MM.1S (cell line): Measurements from ENCODE around the gene ZSCAN5A.

Source experiments
- DNase-seq: peaks from one replicate; pipeline ENCODE4 v3.0.0-alpha.2; 2015
- H2AFZ ChIP-seq: fragments of 300-600 bp; sonication (generic); 2 replicates; pipeline ENCODE4 v1.6.0; 2016; ENCODE audit warnings: antibody characterized with exemption, low read length
- H3F3A ChIP-seq: fragments of 300-600 bp; sonication (generic); 2 replicates; pipeline ENCODE4 v1.6.1; 2016; ENCODE audit warnings: mild to moderate bottlenecking, antibody characterized with exemption, low read length, moderate library complexity, mixed read lengths; ENCODE audit not compliant: insufficient read depth
- H3K27ac ChIP-seq: fragments of 300-600 bp; sonication (generic); 2 replicates; pipeline ENCODE4 v1.5.1; 2016; ENCODE audit warnings: mild to moderate bottlenecking, low read length
- H3K27me3 ChIP-seq: fragments of 300-600 bp; sonication (generic); replicated peaks from 2 replicates; pipeline ENCODE4 v1.6.0; 2016; ENCODE audit warnings: low read length; ENCODE audit not compliant: insufficient read depth
- H3K36me3 ChIP-seq: fragments of 300-600 bp; sonication (generic); replicated peaks from 2 replicates; pipeline ENCODE4 v1.6.1; 2016; ENCODE audit warnings: mild to moderate bottlenecking, low read length, mixed read lengths; ENCODE audit not compliant: insufficient read depth
- H3K4me1 ChIP-seq: fragments of 300-600 bp; sonication (generic); 2 replicates; pipeline ENCODE4 v1.6.1; 2016; ENCODE audit warnings: low read length, mixed read lengths
- H3K4me2 ChIP-seq: fragments of 300-600 bp; sonication (generic); 2 replicates; pipeline ENCODE4 v1.6.0; 2016; ENCODE audit warnings: low read depth, low read length
- H3K4me3 ChIP-seq: fragments of 300-600 bp; sonication (generic); 2 replicates; pipeline ENCODE4 v1.5.1; 2016; ENCODE audit warnings: low read length, mixed read lengths
- H3K79me2 ChIP-seq: fragments of 300-600 bp; sonication (generic); 2 replicates; pipeline ENCODE4 v1.6.1; 2016; ENCODE audit warnings: mixed run types, low read length, mixed read lengths
- H3K9ac ChIP-seq: fragments of 300-600 bp; sonication (generic); 2 replicates; pipeline ENCODE4 v1.6.1; 2016; ENCODE audit warnings: low read length, mixed read lengths
- H3K9me2 ChIP-seq: fragments of 300-600 bp; sonication (generic); replicated peaks from 2 replicates; pipeline ENCODE4 v1.6.1; 2016; ENCODE audit warnings: mild to moderate bottlenecking, low read length, mixed read lengths; ENCODE audit not compliant: insufficient read depth
- H3K9me3 ChIP-seq: fragments of 300-600 bp; sonication (generic); replicated peaks from 2 replicates; pipeline ENCODE4 v1.6.1; 2016; ENCODE audit warnings: mild to moderate bottlenecking, low read length, mixed read lengths; ENCODE audit not compliant: insufficient read depth
- H4K20me1 ChIP-seq: fragments of 300-600 bp; sonication (generic); 2 replicates; pipeline ENCODE4 v1.6.1; 2016; ENCODE audit warnings: mild to moderate bottlenecking, low read length, moderate library complexity, mixed read lengths; ENCODE audit not compliant: insufficient read depth
- CTCF ChIP-seq: fragments of 300-600 bp; sonication (generic); IDR thresholded peaks from 2 replicates; pipeline ENCODE4 v1.5.1; 2016; ENCODE audit warnings: antibody characterized with exemption, low read length, mixed read lengths
- EZH2 ChIP-seq: fragments of 300-600 bp; sonication (generic); optimal IDR thresholded peaks from 2 replicates; pipeline ENCODE3; 2017; ENCODE audit warnings: low read depth, mild to moderate bottlenecking, antibody characterized with exemption, low read length, mixed read lengths
- EZH2phosphoT487 ChIP-seq: fragments of 300-600 bp; sonication (generic); IDR thresholded peaks from 2 replicates; pipeline ENCODE4 v1.6.1; 2018; ENCODE audit warnings: antibody characterized with exemption, low read length

ZSCAN5A gene

GRCh38 chr19:56174086-56174485 lies 140.6 kb downstream of the ZSCAN5A start:
- H2AFZ ChIP-seq: no peak overlapping the region
- no peaks in the 10 kb centered on the region for H3K4me1 ChIP-seq
- no peak overlapping the region for H3K4me3 ChIP-seq
- H3K9me2 ChIP-seq: no peaks in the 10 kb centered on the region
- H3K27me3 ChIP-seq: peaks cover 54% of the 10 kb centered on the region
- no peak for DNase-seq
- no peaks in the 10 kb centered on the region for H3F3A ChIP-seq
- TF ChIP-seq EZH2phosphoT487: no peak
- TF ChIP-seq CTCF: no peak
- TF ChIP-seq EZH2: no peak
- H3K36me3 ChIP-seq: no peaks in the 10 kb centered on the region
- no peaks in the 10 kb centered on the region for H3K79me2 ChIP-seq
- H4K20me1 ChIP-seq: no peaks in the 10 kb centered on the region
- no peak overlapping the region for H3K9ac ChIP-seq
- no peak overlapping the region for H3K27ac ChIP-seq
- H3K4me2 ChIP-seq: no peak overlapping the region
- H3K9me3 ChIP-seq: no peaks in the 10 kb centered on the region
